ENCODE measurements around the gene PRKAR1B.

DNA sequence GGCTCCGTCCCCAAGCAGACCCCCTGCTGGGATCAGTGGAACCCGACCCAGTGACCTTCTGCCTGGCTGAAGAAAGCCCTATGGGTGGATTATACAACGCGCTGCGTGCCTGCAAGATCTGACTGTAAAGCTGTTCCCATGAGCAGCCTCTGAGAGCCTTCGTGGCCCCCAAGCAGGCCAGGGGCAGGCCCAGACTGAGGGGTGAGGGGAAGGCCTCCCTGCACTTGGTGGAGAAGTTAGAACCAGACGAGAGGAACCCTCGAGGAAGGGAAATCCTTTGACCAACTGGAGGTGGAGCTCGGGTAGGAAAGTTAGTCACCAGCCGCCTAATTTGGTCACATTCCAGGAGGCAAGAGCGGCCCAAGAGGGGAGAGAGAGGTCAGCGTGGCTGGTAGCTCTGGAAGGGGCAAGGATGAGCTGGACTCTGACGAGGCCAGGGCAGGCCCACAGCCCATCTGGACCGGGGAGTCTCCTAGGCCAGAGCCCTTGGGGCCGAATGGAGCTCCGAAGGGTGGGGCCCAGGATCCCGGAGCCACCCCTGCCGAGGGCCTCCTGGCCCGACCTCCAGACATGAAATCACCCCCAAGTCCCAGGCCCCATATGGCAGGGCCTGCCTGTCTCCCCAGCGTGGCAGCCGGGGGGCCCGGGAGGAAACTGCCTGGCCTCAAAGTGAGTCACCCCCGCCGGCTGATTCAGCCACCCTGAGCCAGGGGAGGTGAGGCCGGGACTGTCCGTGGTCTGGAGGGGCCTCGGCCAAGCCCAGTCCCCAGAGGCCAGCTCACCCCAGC, 184.2 kb downstream of the PRKAR1B start:
- TF ChIP-seq, protein P1, sequence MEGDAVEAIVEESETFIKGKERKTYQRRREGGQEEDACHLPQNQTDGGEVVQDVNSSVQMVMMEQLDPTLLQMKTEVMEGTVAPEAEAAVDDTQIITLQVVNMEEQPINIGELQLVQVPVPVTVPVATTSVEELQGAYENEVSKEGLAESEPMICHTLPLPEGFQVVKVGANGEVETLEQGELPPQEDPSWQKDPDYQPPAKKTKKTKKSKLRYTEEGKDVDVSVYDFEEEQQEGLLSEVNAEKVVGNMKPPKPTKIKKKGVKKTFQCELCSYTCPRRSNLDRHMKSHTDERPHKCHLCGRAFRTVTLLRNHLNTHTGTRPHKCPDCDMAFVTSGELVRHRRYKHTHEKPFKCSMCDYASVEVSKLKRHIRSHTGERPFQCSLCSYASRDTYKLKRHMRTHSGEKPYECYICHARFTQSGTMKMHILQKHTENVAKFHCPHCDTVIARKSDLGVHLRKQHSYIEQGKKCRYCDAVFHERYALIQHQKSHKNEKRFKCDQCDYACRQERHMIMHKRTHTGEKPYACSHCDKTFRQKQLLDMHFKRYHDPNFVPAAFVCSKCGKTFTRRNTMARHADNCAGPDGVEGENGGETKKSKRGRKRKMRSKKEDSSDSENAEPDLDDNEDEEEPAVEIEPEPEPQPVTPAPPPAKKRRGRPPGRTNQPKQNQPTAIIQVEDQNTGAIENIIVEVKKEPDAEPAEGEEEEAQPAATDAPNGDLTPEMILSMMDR (IDR thresholded peaks at IDR 0.05), result no peak
- TF ChIP-seq EP300 (IDR thresholded peaks at IDR 0.05) (no peak), POLR2A (IDR thresholded peaks at IDR 0.05) (no peak), POLR2AphosphoS5 (IDR thresholded peaks at IDR 0.05) (no peak)
